Kidney epithelial cell (primary cell): Measurements from ENCODE around the gene FRMPD3. TPM values are rescaled to one million over a fixed set of nuclear protein-coding genes. Genes with fewer than 3 reads are reported as not detected.
"Not testable (repeated sequence)": the region's sequence is repeated elsewhere in the genome, so short reads cannot be mapped to it uniquely, and the experiment has no call there.

Experiments
- DNase-seq: peaks from one replicate; pipeline ENCODE4 v3.0.0-alpha.2; 2010; ENCODE audit warnings: low read depth
- H3K27me3 ChIP-seq: 2 replicates; pipeline ENCODE4 v1.6.0; 2011; ENCODE audit warnings: low read length; ENCODE audit not compliant: control insufficient read depth, insufficient read depth
- H3K36me3 ChIP-seq: 2 replicates; pipeline ENCODE4 v1.5.1; 2011; ENCODE audit warnings: low read length; ENCODE audit not compliant: control insufficient read depth, insufficient read depth
- H3K4me3 ChIP-seq: 2 replicates; pipeline ENCODE4 v1.5.1; 2011; ENCODE audit warnings: low read depth, mild to moderate bottlenecking, control low read depth, low read length
- total RNA-seq: library from RNA; depleted of rRNA; stranded (reverse); fragments of >200 nt; gene quantifications from 2 replicates; pipeline ENCODE4 v1.2.3, GENCODE V29; 2015
- TF ChIP-seq, protein P1 (sequence below): IDR thresholded peaks from 2 replicates; pipeline ENCODE4 v1.5.1; 2011; ENCODE audit warnings: mild to moderate bottlenecking, moderate library complexity, low read length, control low read depth, inconsistent platforms; ENCODE audit not compliant: insufficient read depth, poor library complexity, severe bottlenecking

The FRMPD3 gene
- total RNA-seq, 1 donor from 2014 or later: 0.04 TPM

GRCh38 chrX:107465932-107466620, 16.6 kb downstream of the FRMPD3 start:
- Histone ChIP-seq H3K27me3 (peaks cover 6% of the 10 kb centered on the region), H3K36me3 (no peaks in the 10 kb centered on the region), H3K4me3 (no peak overlapping the region)
- no peak for DNase-seq
- TF ChIP-seq, protein P1, sequence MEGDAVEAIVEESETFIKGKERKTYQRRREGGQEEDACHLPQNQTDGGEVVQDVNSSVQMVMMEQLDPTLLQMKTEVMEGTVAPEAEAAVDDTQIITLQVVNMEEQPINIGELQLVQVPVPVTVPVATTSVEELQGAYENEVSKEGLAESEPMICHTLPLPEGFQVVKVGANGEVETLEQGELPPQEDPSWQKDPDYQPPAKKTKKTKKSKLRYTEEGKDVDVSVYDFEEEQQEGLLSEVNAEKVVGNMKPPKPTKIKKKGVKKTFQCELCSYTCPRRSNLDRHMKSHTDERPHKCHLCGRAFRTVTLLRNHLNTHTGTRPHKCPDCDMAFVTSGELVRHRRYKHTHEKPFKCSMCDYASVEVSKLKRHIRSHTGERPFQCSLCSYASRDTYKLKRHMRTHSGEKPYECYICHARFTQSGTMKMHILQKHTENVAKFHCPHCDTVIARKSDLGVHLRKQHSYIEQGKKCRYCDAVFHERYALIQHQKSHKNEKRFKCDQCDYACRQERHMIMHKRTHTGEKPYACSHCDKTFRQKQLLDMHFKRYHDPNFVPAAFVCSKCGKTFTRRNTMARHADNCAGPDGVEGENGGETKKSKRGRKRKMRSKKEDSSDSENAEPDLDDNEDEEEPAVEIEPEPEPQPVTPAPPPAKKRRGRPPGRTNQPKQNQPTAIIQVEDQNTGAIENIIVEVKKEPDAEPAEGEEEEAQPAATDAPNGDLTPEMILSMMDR: no peak

DNA sequence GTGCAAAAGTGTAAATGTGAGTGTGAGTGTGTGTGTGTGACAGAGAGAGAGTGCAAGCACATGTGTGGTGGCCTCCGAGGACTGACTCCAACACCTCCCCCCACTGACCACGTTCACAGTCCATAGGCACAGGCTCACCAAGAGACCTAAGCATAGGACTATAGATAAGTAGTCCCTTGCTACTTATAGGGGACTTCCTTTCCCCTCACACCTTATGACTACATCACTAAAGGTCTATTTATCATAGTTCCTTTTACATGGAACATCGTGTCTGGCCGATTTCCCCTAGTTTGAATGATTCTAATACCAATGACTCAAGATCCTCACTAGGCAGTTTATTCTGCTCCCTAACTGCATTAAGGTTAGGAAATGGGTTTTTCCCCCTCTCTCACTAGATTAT, 17.8 kb downstream of the FRMPD3 start:
- no peaks in the 10 kb centered on the region for H3K36me3 ChIP-seq
- peaks cover 6% of the 10 kb centered on the region for H3K27me3 ChIP-seq
- no peak overlapping the region for H3K4me3 ChIP-seq
- TF ChIP-seq, protein P1: no peak
- DNase-seq: no peak

- DNase-seq: no peak
- H3K4me3 ChIP-seq: no peak overlapping the region
- no peaks in the 10 kb centered on the region for H3K36me3 ChIP-seq
- TF ChIP-seq, protein P1: no peak
- H3K27me3 ChIP-seq: peaks cover 2% of the 10 kb centered on the region
Measured at GRCh38 chrX:107470198-107470597, 20.7 kb downstream of the FRMPD3 start.

- TF ChIP-seq, protein P1: no peak
- H3K4me3 ChIP-seq: no peak overlapping the region
- H3K36me3 ChIP-seq: no peaks in the 10 kb centered on the region
- H3K27me3 ChIP-seq: peaks cover 2% of the 10 kb centered on the region
- DNase-seq: no peak
Measured at GRCh38 chrX:107470971-107471370, 21.5 kb downstream of the FRMPD3 start.

- not testable (repeated sequence) for H3K4me3 ChIP-seq, H3K27me3 ChIP-seq, DNase-seq, H3K36me3 ChIP-seq
Measured at GRCh38 chrX:107471420-107471819, 22.0 kb downstream of the FRMPD3 start.

GRCh38 chrX:107477406-107477805, 28.0 kb downstream of the FRMPD3 start:
- Histone ChIP-seq H3K4me3 (no peak overlapping the region), H3K27me3 (peaks cover 6% of the 10 kb centered on the region), H3K36me3 (no peaks in the 10 kb centered on the region)
- TF ChIP-seq, protein P1: no peak
- no peak for DNase-seq
